ENCODE data around the gene RAPGEF3. TPM values are rescaled to one million over a fixed set of nuclear protein-coding genes. Genes with fewer than 3 reads are reported as not detected.

RAPGEF3 gene
- total and polyA plus RNA-seq, 3 donors from 2014 or later, result 13.9 to 30.2 (median 24.6) TPM

GRCh38 chr12:47791874-47792273 is 33.2 kb upstream of the RAPGEF3 start:
- H3K4me1 ChIP-seq, result no peaks in the 10 kb centered on the region
- DNase-seq, result no peak
- whole genome bisulfite sequencing, 2 donors, result 86 to 98% methylated on average over 4 to 16 of the region's 16 CpGs
- no peak overlapping the region for H3K27ac ChIP-seq
- H3K4me3 ChIP-seq, result no peak overlapping the region
- TF ChIP-seq, protein P1, sequence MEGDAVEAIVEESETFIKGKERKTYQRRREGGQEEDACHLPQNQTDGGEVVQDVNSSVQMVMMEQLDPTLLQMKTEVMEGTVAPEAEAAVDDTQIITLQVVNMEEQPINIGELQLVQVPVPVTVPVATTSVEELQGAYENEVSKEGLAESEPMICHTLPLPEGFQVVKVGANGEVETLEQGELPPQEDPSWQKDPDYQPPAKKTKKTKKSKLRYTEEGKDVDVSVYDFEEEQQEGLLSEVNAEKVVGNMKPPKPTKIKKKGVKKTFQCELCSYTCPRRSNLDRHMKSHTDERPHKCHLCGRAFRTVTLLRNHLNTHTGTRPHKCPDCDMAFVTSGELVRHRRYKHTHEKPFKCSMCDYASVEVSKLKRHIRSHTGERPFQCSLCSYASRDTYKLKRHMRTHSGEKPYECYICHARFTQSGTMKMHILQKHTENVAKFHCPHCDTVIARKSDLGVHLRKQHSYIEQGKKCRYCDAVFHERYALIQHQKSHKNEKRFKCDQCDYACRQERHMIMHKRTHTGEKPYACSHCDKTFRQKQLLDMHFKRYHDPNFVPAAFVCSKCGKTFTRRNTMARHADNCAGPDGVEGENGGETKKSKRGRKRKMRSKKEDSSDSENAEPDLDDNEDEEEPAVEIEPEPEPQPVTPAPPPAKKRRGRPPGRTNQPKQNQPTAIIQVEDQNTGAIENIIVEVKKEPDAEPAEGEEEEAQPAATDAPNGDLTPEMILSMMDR (IDR thresholded peaks at IDR 0.05), result no peak
- no peak for TF ChIP-seq POLR2A (IDR thresholded peaks at IDR 0.05)
- no peaks in the 10 kb centered on the region for H3K36me3 ChIP-seq (ENCODE audit: low read depth, missing control alignments)
- H3K9me3 ChIP-seq, result no peaks in the 10 kb centered on the region
- intact Hi-C loops (cut with DNase I; ENCODE audit: low total_unique reads), result no loop called here
- no peaks in the 10 kb centered on the region for H3K27me3 ChIP-seq

DNA sequence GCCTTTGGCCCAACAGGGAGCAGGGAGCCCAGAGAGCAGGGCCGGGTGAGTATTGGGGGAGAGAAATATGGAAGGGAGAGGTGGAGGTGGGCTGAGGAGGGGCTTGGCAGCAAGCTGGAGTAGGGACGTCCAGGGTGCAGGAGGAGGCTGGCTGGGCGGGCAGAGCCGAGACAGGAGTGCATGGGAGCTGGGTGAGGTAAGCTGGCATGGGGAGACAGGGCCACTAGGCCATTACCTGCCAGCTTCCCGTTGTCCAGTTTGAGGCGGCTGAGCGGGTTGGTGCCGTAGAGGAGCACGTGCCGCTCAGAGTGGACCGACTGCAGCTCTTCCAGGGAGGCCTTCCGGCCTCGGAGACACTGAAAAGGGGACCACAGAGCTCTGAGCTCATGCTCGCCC is 32.7 kb upstream of the RAPGEF3 start:
- Histone ChIP-seq H3K4me1 (no peaks in the 10 kb centered on the region), H3K4me3 (no peak overlapping the region), H3K27ac (no peak overlapping the region), H3K27me3 (no peaks in the 10 kb centered on the region), H3K36me3 (ENCODE audit: low read depth, missing control alignments) (no peaks in the 10 kb centered on the region), H3K9me3 (no peaks in the 10 kb centered on the region)
- 91 to 97% methylated on average over 12 to 14 of the region's 14 CpGs for WGBS, 2 donors
- DNase-seq, result no peak
- intact Hi-C loops (cut with DNase I; ENCODE audit: low total_unique reads), result no loop called here
- TF ChIP-seq, protein P1 (IDR thresholded peaks at IDR 0.05), result no peak
- TF ChIP-seq POLR2A (IDR thresholded peaks at IDR 0.05), result no peak

DNA sequence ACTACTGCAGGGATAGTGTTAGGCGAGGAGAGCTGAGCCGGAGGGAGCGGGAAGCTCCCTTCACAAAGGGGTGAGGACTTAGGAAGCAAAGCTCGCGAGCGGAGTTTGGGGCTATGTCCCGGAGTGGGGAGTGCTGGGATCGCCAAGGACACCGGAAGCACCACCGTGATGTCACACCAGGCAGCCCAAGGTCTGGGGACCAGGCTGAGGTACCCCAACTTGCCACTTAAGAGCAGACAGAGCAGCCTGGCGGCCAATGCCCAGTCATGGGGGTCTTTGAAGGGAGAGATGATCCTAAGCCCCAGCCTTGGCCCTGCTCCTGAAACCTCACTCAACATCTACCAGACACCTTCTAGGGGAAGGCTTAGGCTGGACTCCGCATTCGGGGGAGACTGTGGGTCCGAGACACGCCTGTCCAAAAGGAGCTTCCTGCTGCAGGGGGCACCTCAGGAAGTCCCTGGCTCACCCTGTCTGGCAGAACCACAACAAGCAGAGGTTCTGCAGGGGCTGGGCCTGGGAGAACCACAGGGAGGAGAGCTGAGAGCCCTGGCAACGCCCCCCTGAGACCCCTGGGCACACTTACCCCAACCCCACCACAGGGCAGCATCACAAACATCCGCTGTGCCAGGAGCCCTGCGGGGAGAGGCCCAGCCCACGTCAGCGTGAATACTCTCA is 32.1 kb upstream of the RAPGEF3 start:
- no peak for DNase-seq
- intact Hi-C loops (cut with DNase I; ENCODE audit: low total_unique reads), result no loop called here
- no peaks in the 10 kb centered on the region for H3K27me3 ChIP-seq
- 88 to 92% methylated on average over 6 to 20 of the region's 20 CpGs for WGBS, 2 donors
- no peak overlapping the region for H3K27ac ChIP-seq
- H3K4me3 ChIP-seq, result no peak overlapping the region
- no peaks in the 10 kb centered on the region for H3K9me3 ChIP-seq
- no peaks in the 10 kb centered on the region for H3K4me1 ChIP-seq
- TF ChIP-seq, protein P1 (IDR thresholded peaks at IDR 0.05), result no peak
- TF ChIP-seq POLR2A (IDR thresholded peaks at IDR 0.05), result no peak
- H3K36me3 ChIP-seq (ENCODE audit: low read depth, missing control alignments), result no peaks in the 10 kb centered on the region

DNA sequence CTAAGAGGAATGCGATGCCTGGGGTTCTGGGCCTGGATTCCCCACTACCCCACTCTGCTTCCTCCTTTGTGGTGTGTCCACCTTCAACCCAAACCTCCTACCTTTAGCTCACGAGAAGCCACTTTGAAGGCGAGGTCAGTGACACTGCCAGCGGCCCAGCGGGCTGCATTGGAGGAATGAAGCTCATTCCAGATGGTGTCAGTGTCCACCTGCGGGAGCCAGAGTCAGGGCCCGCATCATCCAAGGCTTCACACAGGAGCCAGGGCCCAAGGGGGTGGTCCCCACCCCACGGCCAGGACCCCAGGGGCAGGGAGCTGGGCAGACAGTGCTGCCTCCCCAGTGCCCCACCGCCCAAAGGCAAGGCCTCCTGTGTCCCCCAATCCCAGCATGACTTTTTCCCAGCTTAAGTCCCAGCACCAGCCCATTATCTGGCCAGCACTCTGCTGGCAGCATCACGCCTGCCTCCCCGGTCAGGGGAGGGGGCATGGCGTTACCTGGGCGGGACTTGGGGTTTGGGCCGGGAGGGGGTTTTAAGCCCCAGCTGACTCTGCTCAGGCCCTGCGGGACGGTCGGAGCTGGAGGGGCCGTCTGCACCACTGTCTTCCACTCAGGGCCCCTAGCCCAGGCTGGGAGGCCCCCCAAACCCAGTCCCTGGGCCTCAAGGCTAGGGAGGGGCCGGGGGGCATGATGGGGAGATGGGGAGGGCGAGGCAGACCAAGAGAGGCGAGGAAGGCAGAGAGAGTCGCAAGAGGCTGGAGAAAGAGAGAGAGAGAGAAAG is 31.2 kb upstream of the RAPGEF3 start:
- Histone ChIP-seq H3K36me3 (ENCODE audit: low read depth, missing control alignments) (no peaks in the 10 kb centered on the region), H3K4me3 (no peak overlapping the region), H3K27me3 (no peaks in the 10 kb centered on the region), H3K4me1 (no peaks in the 10 kb centered on the region), H3K27ac (no peak overlapping the region), H3K9me3 (no peaks in the 10 kb centered on the region)
- intact Hi-C loops (cut with DNase I; ENCODE audit: low total_unique reads), result no loop called here
- DNase-seq, result no peak
- WGBS, 2 donors, result 91 to 93% methylated on average over 13 to 22 of the region's 22 CpGs
- no peak for TF ChIP-seq POLR2A (IDR thresholded peaks at IDR 0.05)
- TF ChIP-seq, protein P1 (IDR thresholded peaks at IDR 0.05), result no peak
